Measurements from ENCODE around the gene BICRAL.
"Not testable (repeated sequence)": the region's sequence is repeated elsewhere in the genome, so short reads cannot be mapped to it uniquely, and the experiment has no call there.

Gene BICRAL

GRCh38 chr6:42781796-42782688, at the start of gene BICRAL:
BICRAL (plus strand) TSS chr6:42782052; CDS start chr6:42822023, 39,971 bp downstream.
- Histone ChIP-seq H3K4me1 (ENCODE audit: control insufficient read depth, insufficient read depth, low read length) (peaks cover 15% of the 10 kb centered on the region), H3K4me3 (ENCODE audit: low read length in 2 of 2) (peak within 1 kb of the TSS; percentile 83 to 94), H3K27ac (ENCODE audit: low read length) (peak within 1 kb of the TSS; percentile 100), H3K36me3 (ENCODE audit: control insufficient read depth in 2 of 2, insufficient read depth in 2 of 2, low read length in 2 of 2) (no peaks in the 10 kb centered on the region), H3K27me3 (ENCODE audit: control insufficient read depth in 1 of 2, insufficient read depth in 2 of 2, low read length in 2 of 2) (no peaks in the 10 kb centered on the region), H3K9ac (ENCODE audit: low read length in 2 of 2) (peak within 1 kb of the TSS; percentile 92 to 100), H3K9me3 (ENCODE audit: control insufficient read depth in 2 of 2, low read length in 2 of 2) (no peaks in the 10 kb centered on the region)

GRCh38 chr6:42733867-42734481, 47.9 kb upstream of the BICRAL start:
- H3K4me1 ChIP-seq (ENCODE audit: control insufficient read depth, insufficient read depth, low read length); H3K36me3 ChIP-seq (ENCODE audit: control insufficient read depth in 2 of 2, insufficient read depth in 2 of 2, low read length in 2 of 2); H3K27me3 ChIP-seq (ENCODE audit: control insufficient read depth in 1 of 2, insufficient read depth in 2 of 2, low read length in 2 of 2); H3K9me3 ChIP-seq (ENCODE audit: control insufficient read depth in 2 of 2, low read length in 2 of 2); H3K4me3 ChIP-seq (ENCODE audit: low read length in 2 of 2); H3K27ac ChIP-seq (ENCODE audit: low read length); H3K9ac ChIP-seq (ENCODE audit: low read length in 2 of 2): not testable (repeated sequence)

DNA sequence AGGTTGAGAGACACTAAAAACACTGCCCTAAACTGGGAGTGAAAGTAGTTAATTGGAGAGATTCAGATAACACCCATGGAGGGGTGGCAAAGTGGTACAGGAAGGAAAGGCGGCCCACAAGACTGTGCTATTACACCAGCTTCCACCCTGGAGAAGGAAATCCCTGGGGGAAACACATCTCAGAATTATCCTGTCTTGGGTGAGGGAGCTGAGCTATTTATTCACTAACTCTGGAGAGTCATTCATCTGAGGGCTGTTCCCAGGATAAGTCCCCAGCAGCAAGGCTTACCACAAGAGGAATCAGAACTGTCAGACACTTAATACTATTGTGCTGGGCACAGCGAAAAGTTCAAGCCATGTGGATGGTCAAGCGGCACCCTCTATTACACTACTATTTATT, 45.9 kb upstream of the BICRAL start:
- Histone ChIP-seq H3K4me1 (ENCODE audit: control insufficient read depth, insufficient read depth, low read length) (no peaks in the 10 kb centered on the region), H3K9me3 (ENCODE audit: control insufficient read depth in 2 of 2, low read length in 2 of 2) (no peaks in the 10 kb centered on the region), H3K4me3 (ENCODE audit: low read length in 2 of 2) (no peak overlapping the region), H3K9ac (ENCODE audit: low read length in 2 of 2) (no peak overlapping the region), H3K36me3 (ENCODE audit: control insufficient read depth in 2 of 2, insufficient read depth in 2 of 2, low read length in 2 of 2) (no peaks in the 10 kb centered on the region), H3K27ac (ENCODE audit: low read length) (no peak overlapping the region), H3K27me3 (ENCODE audit: control insufficient read depth in 1 of 2, insufficient read depth in 2 of 2, low read length in 2 of 2) (no peaks in the 10 kb centered on the region)

GRCh38 chr6:42740725-42741124, 41.1 kb upstream of the BICRAL start:
- no peak overlapping the region for H3K9ac ChIP-seq (ENCODE audit: low read length in 2 of 2)
- H3K36me3 ChIP-seq (ENCODE audit: control insufficient read depth in 2 of 2, insufficient read depth in 2 of 2, low read length in 2 of 2): no peaks in the 10 kb centered on the region

DNA sequence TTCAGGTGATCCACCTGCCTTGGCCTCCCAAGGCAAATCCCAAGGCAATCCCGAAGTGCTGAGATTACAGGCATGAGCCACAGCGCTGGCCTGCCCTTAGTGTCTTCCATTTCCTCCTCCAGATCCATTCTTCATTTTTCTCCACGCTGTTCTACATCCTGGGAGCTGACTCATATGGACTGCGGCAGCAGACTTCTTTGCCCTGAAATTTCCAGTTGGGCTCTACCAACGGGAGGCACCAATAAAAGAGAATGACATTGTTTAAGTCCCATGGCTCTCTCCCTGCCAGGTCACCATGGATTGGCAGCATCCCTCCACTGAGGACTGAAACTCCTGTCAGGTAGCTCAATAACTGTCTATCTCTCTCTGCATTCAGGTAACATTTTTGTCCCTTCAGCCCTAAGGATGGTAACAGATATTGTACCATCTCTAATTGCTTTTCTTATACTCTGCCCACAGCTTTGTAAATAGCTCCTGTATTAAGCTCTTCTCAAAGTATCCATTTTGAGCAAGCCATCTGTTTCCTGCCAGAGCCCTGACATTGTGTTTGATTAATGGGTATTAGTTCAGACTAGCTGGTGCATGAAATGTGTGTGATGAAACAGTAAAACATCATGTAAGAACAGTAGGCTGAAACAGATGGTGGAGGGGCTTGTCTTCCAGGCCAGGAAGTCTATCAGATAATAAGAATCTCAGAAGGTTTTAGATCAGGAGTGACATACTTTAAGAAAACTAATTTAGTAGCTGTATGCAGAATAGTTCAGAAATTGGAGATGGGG, 39.5 kb upstream of the BICRAL start:
- peaks cover 13% of the 10 kb centered on the region for H3K4me1 ChIP-seq (ENCODE audit: control insufficient read depth, insufficient read depth, low read length)
- no peaks in the 10 kb centered on the region for H3K9me3 ChIP-seq (ENCODE audit: control insufficient read depth in 2 of 2, low read length in 2 of 2)
- H3K36me3 ChIP-seq (ENCODE audit: control insufficient read depth in 2 of 2, insufficient read depth in 2 of 2, low read length in 2 of 2): no peaks in the 10 kb centered on the region
- H3K27ac ChIP-seq (ENCODE audit: low read length): no peak overlapping the region
- H3K4me3 ChIP-seq (ENCODE audit: low read length in 2 of 2): no peak overlapping the region
- H3K9ac ChIP-seq (ENCODE audit: low read length in 2 of 2): no peak overlapping the region
- no peaks in the 10 kb centered on the region for H3K27me3 ChIP-seq (ENCODE audit: control insufficient read depth in 1 of 2, insufficient read depth in 2 of 2, low read length in 2 of 2)

More at GRCh38 chr6:42740725-42741124, 41.1 kb upstream of the BICRAL start:
- Histone ChIP-seq H3K4me1 (ENCODE audit: control insufficient read depth, insufficient read depth, low read length) (peaks cover 13% of the 10 kb centered on the region), H3K4me3 (ENCODE audit: low read length in 2 of 2) (no peak overlapping the region), H3K27me3 (ENCODE audit: control insufficient read depth in 1 of 2, insufficient read depth in 2 of 2, low read length in 2 of 2) (no peaks in the 10 kb centered on the region), H3K27ac (ENCODE audit: low read length) (no peak overlapping the region), H3K9me3 (ENCODE audit: control insufficient read depth in 2 of 2, low read length in 2 of 2) (no peaks in the 10 kb centered on the region)

DNA sequence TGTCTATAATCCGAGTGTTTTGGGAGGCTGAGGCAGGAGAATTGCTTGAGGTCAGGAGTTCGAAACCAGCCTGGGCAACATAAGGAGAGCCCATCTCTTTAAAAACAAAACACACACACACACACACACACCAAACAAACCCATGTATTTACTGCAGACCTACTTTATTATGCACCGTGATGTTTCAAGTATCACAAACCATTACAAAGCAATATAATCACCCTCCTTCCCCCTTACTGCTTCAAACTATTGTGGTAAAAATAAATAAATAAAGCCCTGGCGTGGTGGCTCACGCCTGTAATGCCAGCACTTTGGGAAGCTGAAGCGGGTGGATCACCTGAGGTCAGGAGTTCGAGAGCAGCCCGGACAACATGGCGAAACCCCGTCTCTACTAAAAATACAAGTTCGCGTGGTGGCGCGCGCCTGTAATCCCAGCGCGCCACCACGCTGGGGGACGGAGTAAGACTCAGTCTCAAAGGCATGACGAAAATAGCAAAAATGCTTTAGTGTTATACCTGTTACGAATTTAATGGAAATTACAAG, 37.4 kb upstream of the BICRAL start:
- peaks cover 13% of the 10 kb centered on the region for H3K4me1 ChIP-seq (ENCODE audit: control insufficient read depth, insufficient read depth, low read length)
- peak overlapping the region; percentile 95 for H3K27ac ChIP-seq (ENCODE audit: low read length)
- H3K4me3 ChIP-seq (ENCODE audit: low read length in 2 of 2): peak overlapping the region; percentile 89 to 99
- no peaks in the 10 kb centered on the region for H3K27me3 ChIP-seq (ENCODE audit: control insufficient read depth in 1 of 2, insufficient read depth in 2 of 2, low read length in 2 of 2)
- H3K36me3 ChIP-seq (ENCODE audit: control insufficient read depth in 2 of 2, insufficient read depth in 2 of 2, low read length in 2 of 2): no peaks in the 10 kb centered on the region
- no peaks in the 10 kb centered on the region for H3K9me3 ChIP-seq (ENCODE audit: control insufficient read depth in 2 of 2, low read length in 2 of 2)
- H3K9ac ChIP-seq (ENCODE audit: low read length in 2 of 2): peak overlapping the region; percentile 96 to 98

GRCh38 chr6:42745083-42745639, 36.7 kb upstream of the BICRAL start:
- Histone ChIP-seq H3K9ac (ENCODE audit: low read length in 2 of 2) (peak overlapping the region; percentile 96 to 98), H3K36me3 (ENCODE audit: control insufficient read depth in 2 of 2, insufficient read depth in 2 of 2, low read length in 2 of 2) (no peaks in the 10 kb centered on the region), H3K9me3 (ENCODE audit: control insufficient read depth in 2 of 2, low read length in 2 of 2) (no peaks in the 10 kb centered on the region), H3K27ac (ENCODE audit: low read length) (peak overlapping the region; percentile 95), H3K4me1 (ENCODE audit: control insufficient read depth, insufficient read depth, low read length) (peaks cover 13% of the 10 kb centered on the region), H3K4me3 (ENCODE audit: low read length in 2 of 2) (peak overlapping the region; percentile 89 to 99), H3K27me3 (ENCODE audit: control insufficient read depth in 1 of 2, insufficient read depth in 2 of 2, low read length in 2 of 2) (no peaks in the 10 kb centered on the region)

- H3K4me1 ChIP-seq (ENCODE audit: control insufficient read depth, insufficient read depth, low read length): peaks cover 13% of the 10 kb centered on the region
- H3K27ac ChIP-seq (ENCODE audit: low read length): peak within 1 kb of the TSS; percentile 95
- H3K9ac ChIP-seq (ENCODE audit: low read length in 2 of 2): peak within 1 kb of the TSS; percentile 96 to 98
- peak within 1 kb of the TSS; percentile 89 to 99 for H3K4me3 ChIP-seq (ENCODE audit: low read length in 2 of 2)
- H3K27me3 ChIP-seq (ENCODE audit: control insufficient read depth in 1 of 2, insufficient read depth in 2 of 2, low read length in 2 of 2): no peaks in the 10 kb centered on the region
- no peaks in the 10 kb centered on the region for H3K36me3 ChIP-seq (ENCODE audit: control insufficient read depth in 2 of 2, insufficient read depth in 2 of 2, low read length in 2 of 2)
- H3K9me3 ChIP-seq (ENCODE audit: control insufficient read depth in 2 of 2, low read length in 2 of 2): no peaks in the 10 kb centered on the region
Measured at GRCh38 chr6:42745640-42746462, 36.0 kb upstream of the BICRAL start, which contains the start of gene TBCC. TBCC (minus strand) TSS chr6:42746103; CDS start chr6:42746073, 30 bp downstream.

DNA sequence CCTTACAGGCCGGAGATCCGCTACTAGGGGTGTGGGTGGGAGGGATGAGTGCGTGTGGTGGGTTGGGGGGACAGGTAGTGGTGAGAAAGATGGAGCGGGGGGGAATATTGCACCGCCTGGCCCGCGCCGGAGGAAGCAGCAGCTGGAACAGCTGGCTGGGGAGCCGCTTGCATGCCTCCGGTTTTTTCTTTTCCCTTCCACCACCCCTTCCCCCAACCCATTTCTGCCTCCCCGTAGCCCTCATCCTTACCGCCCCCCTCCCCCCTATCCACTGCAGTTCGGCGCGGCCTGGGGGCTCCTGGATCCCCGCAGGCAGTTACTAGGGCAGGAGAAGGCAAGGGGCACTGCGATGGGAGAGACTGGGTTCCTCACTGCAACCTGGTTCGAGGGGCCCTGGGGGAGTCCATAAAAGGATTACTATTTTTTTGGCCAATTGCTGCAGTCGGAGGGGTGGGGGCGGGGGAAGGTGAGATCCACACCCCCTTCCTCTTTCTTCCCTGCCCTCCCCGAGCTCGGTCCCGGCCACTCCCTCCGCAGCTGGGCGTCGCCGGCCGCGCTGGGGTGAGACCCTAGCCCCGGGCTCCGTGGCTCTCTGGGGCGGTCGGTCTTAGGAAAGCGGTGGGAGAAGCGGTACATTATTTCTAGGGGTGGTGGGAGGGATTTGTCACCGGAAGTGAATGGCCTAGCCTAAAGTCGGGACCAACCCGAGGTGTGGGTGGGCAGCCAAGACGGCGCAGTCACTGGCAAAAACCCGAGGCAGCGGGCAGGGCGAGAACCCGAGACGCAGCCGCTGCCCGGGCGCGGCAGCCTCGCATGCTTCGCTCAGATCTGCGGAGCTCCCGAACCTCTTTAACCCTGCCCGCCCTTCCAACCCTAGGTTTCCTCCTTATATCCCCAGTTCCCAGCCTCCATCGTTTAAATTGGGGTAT, 35.1 kb upstream of the BICRAL start:
- Histone ChIP-seq H3K9ac (ENCODE audit: low read length in 2 of 2) (peak overlapping the region; percentile 83 to 92), H3K4me3 (ENCODE audit: low read length in 2 of 2) (peak overlapping the region; percentile 77 to 86), H3K9me3 (ENCODE audit: control insufficient read depth in 2 of 2, low read length in 2 of 2) (no peaks in the 10 kb centered on the region), H3K27ac (ENCODE audit: low read length) (peak overlapping the region; percentile 95), H3K4me1 (ENCODE audit: control insufficient read depth, insufficient read depth, low read length) (peaks cover 13% of the 10 kb centered on the region), H3K36me3 (ENCODE audit: control insufficient read depth in 2 of 2, insufficient read depth in 2 of 2, low read length in 2 of 2) (no peaks in the 10 kb centered on the region), H3K27me3 (ENCODE audit: control insufficient read depth in 1 of 2, insufficient read depth in 2 of 2, low read length in 2 of 2) (no peaks in the 10 kb centered on the region)

Measured in stomach smooth muscle (tissue), 2 donors.